Activated CD4-positive, alpha-beta T cell treated with anti-CD3 and anti-CD28 coated beads, Interleukin-2, amount 50 U/mL, for 1 hour (primary cell): ENCODE data around the gene FAM53B.

ENCODE experiments used
- DNase-seq: peaks from one replicate; pipeline ENCODE4 v3.0.0-alpha.2; 2020

Gene FAM53B

DNA sequence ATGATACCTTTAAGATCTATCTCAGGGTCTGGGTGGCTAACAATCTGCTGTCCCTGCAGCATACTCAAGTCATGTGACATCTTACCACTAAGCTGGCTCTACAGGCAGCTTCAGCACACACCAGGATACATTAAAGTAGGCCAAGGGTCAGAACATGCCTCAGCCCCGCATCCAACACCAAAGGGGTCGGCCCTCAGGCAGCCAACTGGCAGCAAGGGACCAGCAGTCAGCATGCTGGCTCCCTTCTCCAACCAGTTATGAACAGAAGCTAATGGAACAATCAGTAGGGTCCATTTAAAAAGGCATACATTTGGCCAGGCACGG is 37.1 kb downstream of the FAM53B start:
- no peak for DNase-seq

DNA sequence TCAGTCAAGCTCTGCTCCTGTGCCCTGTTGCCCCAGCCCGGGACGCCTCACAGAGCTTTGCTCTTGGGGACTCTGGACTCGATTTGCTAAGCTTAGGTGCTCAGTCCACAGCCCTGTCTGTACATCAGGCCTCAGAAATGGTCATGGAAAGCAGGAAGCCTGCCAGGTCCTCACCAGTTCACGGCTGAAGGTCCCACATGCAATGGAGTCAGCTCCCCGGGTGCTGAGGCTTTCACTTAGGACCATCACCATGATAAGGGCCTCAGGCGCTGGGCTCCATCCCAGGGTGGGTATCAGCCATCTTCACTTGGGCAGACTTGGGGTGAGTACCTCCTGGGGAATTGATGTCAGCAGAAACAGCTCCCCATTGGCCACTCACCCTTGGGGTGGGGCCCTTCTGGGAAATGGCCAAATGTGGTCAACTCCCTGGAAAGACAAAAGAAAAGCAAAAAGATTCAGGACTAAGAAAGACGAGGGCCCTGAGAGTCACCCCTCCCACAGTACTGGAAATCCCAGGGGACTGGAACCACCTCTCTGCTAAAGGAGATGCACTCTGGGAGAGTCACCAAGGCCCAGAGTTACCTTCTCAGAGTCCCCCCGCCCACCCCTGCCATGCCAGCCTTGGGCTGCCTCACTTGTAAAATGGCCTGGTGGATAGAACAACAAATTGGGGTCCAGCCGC is 37.6 kb downstream of the FAM53B start:
- DNase-seq, result no peak

DNA sequence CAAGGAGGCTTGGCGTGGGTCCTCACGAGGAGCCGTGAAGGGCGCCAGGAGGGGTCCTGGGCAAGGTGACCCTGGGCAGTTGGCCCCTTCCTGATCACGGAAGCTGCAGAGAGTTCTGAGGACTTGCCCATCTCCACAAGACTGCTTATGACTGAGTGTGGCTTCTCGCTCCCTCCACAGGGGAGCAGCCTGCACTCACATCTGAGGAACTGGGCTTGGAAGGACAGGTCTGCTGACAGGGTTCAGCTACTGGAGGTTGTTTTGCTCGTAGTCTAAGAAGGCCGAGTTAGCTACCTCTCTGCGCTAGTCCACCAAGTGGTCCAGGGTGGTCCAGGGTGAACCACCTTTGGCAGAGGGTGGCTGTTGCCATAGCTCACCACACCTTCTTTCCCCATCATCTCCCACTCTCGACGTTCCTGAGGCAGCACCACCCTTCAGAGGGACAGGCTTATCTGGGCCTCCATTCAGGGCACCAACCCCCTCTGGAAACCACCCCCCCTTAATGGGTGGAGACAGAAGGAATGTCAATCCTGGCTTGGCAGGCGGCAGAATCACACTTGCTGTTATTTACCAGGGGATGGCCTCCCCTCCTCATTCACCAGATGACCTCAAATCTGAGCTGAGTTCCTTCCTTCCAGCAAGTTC is 38.2 kb downstream of the FAM53B start:
- no peak for DNase-seq

DNA sequence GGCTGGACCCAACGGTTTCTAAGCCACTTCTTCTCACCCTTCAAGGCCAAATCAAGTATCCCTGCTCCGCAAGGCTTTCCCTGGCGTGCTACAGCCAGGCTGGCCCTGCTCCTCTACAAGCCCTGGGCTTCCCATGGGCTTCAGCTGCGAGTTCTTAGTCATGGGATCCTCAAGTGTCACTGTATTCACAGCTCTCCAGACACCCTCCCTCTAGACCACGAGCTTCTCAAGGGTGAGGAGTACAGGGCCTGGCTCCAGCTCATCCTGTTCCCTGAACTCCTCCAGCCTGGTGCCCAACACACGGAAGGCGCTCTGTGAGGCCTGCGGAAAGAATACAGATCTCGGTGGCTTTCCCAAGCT is 38.8 kb downstream of the FAM53B start:
- DNase-seq, result no peak

DNA sequence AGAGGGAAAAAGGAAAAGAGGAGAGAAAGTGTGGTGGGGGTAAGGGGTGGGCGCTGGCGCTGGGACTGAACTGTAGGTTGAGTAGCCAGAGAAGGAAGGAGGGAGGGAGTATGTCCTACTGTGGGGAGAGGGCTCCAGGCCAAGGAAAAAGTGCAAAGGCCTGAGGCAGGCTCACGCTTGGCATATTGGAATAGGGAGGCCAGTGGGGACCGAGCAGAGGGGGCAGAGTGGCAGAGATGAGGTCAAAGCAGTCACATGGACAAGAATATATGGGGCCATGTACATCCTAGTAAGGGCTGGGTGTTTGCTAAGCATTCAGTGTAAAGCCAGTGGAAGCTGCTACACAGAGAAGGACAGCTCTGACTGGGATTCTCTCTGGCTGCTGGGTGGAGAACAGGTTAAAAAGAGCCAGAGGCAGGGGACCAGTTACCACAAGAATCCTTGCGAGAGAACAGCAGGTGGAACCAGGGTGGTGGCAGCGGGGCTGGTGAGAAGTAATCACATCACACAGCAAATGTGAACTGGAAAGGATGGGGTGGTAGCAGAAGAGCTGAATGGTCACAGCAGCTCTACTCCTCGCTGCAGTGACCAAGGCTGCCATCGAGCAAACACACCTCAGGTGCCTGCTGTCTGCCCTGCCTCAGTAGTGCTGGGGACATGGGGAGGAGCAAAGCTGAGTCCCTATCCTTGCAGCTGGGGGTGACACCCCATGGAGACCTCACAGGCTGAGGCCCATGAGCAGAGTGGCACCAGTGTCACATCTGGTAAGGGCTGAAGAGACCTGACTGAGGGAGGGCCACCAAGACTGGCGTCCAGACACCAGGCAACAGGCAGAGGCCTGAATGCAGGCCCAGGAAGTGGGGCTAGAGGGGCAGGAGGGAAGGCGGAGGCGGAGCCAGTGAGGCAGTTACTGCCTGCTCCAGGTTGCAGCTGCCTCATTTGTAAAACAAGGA is 39.5 kb downstream of the FAM53B start:
- DNase-seq, result no peak

DNA sequence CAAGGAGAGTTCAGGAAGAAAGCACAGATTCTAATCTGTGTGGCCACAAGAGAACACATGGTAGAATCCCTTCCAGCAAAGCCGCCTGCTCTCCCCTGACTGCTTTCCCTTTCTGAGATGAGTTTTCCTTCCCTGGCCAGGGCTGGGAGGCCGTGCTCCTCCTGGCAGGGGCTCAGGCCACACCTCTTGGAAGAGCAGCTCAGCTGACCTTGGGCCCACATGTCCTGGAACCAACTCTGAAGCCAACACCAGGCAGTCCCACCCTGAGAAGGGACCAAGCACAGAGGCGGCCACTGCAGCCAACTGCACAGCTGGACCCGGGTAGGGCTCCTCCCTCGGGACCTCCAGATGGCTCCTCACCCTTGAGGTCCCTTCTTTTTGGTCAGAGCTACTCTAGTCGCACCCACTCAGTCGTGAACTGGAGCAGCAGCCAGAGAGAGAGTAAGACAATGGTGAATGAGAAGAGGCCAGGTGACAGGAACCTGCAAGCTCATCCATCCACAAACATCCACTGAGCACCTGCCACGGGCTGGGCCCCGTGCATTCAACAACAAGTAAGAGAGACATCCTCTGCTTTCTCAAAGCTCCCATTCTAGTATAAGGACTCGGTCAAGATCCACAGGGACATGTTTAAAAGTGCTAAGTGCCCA is 40.3 kb downstream of the FAM53B start:
- no peak for DNase-seq

DNA sequence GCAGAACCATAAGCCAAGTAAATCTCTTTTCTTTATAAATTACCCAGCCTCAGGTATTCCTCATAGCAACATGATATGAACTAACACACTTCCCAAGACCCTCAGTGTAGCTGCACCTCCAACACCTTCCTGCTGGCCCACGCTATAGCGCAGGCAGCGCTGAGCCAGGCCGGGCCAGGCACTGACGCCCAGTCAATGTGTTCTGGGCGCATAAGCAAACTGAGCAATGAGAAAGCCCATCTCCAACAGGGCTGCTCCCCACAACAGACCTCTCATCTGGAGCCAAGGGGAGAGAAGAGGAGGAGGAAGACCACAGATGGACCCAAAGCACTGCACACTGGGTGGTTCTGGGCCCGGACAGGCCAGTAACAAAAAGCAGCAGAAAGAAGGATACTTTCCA is 40.8 kb downstream of the FAM53B start:
- DNase-seq, result no peak

DNA sequence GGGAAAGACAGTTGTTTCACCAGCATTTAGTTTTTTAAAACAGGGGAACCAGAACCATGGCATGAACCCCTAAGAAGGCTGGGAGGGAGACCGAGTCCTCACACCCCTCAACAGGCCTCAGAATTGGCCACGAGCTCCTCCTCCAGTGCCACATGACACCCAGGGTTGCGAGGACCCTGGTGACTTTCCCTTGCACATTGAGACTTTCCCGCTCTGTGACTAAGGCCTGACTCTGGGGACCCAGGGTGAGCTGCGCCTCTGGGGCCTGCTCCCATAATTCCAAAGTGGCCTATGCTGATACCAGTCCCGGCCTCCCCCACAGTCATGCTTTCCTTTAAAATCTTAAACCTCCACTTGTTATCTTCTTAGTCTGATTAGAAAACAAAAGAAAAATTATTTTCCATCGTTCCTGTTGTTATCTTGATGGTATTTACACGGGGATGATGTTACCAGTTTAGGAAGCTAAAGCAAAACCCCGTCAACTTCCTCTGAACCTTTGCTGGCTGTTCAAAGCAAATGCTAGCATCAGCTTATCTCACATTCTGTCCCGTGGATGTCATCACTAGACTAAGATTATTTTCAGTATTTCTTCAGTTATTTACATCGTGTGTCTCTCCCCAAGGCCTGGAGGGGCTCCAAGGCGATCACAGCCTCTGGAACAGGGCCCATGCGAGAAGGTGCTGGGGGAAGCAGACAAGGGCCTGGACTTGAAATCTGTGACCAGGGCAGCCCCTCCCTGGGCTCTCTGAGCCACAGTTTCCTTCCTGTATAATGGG is 42.1 kb downstream of the FAM53B start:
- peak; percentile 33 for DNase-seq

DNA sequence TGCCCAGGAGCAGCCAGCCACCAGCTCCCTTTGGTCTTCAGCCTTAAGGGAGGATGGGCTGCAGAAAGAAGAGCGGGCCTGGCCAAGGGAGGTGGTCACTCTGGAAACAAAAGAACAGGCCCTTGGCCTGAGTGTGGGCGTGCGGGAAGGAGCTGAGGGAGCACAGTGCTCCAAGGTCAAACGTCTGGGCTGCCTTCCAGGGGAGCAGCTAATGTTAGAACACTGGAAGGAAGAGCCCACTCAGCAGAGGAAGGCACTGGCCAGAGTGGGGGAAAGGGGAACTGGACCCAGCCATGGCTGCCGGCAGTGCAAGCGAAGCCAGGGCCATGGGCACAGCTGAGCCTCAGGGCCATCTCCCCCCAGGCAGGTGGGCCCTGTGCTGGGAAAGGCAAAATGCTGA is 42.7 kb downstream of the FAM53B start:
- no peak for DNase-seq

DNA sequence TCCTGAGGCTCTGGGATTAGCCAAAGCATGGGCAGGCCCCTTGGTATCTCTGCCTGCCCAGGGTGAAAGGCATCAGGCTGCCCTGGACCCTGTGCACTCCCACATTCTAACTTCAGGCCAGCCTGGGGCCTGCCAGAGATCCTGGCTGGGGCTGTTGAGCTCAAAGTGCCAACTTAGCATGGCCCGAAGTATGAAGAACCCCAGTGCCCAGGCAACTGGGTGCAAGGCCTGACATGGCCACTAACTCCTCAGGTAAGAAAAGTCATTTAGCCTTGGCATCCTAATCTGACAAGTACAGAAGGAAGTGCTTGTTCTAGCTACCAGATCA is 43.2 kb downstream of the FAM53B start:
- DNase-seq, result no peak

DNA sequence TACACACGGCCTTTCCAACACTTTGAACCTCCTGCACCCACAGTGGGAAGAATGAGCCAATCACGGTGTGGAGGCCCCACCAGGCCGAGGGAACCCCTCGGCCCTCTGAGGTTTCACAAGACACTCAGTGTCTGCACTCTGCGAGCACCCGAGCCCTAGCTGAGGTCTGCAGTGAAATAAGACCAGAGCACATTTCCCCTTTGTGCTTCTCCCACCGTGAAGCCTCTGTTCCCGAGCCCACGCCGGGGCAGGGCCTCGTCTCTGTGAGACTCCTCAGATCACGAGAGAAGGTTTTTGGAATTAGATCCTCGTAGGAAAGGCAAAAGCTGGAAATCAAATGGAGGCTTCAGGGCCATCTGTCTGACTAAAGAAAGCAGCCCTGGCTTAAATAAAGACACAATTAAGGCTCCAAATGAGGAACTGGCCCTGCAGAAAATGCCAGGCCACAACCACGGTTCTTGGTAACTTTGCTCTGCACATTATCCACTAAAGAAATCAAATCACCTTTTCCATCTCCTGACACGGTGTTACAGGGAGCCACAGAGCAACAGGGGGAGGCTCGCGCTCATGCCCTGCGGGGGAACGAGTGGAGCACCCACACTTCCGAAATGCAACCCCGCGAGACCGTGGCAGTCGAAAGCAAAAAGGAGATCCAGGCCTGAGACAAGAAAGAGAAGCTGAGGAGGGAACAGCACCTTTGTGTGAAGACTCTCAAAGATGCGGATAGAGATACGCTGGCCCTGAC is 43.7 kb downstream of the FAM53B start:
- no peak for DNase-seq

DNA sequence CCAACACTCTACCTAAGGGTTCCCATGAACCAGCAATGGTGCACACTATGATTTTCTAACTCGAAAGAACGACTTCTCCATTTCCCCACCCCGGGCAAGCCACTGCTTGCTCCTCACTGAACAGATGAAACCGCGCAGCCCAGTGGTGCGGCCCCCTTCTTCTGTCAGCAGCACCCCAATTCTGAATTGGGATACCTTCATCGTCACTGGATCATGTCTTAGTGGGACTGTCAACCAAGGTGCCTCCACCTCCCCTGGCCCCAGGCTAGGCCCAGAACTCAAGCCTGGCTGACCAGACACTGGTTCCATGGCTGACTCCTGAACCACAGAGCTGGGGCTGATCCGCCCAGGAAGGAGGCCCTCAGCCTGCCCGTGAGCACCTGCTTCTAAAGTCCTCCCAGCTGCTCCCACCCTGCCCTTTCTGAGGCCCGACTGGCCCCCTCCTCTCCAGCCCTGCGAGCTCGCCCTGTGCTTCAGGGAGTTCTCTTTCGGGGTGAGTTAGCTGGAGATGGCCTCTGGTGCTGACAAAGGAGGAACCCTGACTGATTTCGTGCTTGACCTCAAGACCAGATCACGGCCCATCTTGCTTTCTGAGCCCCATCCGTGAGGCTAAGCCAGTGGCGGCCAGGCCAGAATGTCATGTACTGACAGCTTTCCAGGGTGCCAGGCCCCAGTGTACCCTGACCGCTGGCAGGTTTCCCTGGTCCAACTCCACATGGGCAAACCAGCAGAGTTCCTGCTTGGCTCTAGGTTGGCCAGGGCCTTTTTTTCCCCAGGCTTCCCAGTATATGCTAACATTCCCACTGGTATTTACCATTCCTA is 44.5 kb downstream of the FAM53B start:
- DNase-seq, result no peak

DNA sequence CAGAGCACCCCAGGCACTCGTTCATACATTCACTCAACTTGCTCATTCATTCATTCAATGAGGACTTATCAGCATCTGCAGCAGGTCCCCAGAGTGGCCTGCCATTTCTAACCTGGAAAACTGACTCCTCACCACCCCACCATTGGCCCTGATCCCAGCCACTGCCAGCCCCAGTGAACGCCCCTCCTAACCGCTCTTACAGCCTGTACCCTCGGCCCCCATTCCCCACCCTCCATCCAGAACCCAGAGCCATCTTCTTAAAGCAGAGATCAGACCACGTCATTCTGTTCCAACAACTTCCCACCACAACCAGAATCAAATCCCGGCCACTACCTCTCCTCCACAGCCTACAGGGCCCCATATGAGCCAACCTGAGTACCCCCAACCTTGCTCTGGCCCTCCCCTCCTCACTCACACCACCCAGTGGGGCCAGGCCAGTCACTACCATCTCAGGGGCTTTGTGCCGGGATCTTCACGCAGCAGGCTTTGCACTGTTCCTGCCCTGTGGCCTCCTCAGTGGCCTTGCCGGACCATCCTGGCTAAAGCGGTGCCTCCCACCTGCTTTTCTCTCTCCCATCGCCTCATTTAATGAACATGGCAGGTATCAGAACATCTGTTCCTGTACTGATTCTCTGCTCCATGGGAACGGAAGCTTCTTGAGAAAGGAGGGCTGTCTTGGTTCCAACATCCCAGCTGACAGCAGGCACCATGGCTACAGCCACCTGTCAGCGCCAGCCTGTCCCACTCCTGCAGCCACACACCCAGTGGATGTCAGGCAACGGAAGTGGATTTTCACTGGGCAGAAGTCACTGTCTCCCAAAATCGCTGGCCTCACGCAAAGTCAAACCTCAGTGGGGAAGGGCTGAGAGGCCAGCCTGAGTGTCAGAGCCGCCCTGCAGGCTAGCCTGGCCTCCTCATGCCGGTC is 45.4 kb downstream of the FAM53B start:
- DNase-seq, result no peak

DNA sequence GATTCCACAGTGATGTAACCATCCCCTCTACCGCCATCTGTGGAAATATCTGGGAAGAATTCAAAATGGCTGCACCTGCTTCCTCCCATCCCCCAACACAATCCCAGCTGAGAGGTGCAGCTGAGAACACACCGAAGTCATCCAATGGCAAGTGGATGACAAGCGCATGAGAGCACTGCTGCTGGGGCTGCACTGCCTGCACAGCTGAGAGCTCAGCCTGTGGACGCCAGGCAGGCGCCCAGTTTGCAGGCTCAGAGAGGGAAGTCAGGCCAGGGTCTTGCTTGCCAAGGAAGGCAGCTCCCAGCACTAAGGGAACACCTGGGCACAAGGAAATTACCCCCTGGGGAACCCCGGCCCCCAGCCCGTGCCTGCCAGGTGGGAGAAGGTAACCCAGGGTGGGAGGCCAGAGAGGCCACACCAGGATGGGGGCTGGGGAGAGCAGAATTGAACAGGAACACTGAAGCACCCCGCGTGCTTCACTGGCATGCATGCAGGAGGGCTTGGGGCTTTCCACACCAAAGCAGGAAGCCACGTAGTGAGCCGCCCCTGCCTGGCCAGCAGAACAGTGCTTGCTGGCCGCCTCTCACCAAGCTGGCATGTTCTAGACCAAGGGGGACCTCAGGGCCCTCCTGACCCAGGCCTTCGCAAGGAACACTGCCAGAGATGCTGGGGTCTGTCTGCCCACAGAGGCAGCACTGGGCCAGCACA is 46.2 kb downstream of the FAM53B start:
- peak; percentile 38 for DNase-seq

DNA sequence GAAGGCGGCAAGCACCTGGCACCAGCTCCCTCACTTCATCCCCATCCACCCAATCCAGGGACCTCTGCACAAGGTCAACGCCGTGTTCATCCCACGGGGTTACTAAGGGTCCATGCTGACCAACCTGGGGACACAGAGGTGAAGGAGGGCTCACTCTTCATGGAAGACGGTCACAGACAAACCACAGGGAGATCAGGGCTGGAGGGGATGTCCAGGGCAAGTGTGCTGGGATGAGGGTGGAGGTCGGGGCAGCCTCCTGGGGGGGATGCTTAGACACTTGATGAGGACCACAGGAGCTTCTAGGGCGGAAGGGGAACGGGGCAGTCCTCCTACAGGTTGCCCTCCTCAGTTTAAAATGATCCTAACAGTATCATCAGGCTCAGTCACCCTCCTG is 46.7 kb downstream of the FAM53B start:
- no peak for DNase-seq

DNA sequence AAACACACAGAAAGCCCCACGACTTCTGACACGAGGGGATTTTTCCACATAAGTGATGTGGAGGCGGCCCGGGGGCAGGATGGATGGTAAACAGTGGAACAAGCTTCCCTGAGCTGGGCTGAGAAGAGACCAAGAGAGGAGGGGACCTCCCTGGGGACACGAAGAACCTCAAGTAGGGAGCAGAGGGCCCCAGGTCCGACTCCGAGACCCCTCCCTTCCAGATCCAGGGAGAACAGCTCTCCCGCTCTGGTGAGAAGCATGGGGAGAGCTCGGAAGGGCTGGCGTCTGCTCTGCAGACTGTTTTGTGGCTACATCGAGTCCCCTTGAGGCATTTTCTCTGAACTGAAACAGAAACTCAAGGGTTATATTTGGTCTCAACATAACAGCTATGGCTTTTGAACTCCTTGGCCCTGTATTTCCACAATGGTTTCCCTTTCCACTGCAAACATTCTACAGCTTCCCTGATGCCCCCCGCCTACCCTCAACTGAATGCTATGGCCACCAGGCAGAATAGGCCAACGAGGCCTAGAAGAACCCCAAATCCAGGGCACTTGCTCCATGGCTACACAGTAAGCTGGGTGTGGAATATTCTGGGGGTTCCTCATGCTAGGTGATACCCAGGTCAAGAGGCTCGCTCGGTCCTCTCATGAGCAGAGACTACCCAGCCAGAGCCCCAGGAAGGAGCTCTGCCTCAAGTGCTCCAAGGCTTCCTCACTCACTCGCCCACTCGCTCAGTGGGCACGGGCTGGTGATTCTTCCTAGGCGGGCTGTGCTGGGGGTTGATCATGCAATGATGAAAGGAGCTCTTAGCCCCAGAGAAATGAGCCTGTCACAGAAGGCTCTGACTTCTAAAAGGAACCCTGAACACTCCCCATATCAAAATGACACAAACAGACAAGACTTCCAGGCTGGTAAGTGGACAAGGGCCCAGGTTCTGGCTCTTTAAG is 47.5 kb downstream of the FAM53B start:
- DNase-seq, result no peak

DNA sequence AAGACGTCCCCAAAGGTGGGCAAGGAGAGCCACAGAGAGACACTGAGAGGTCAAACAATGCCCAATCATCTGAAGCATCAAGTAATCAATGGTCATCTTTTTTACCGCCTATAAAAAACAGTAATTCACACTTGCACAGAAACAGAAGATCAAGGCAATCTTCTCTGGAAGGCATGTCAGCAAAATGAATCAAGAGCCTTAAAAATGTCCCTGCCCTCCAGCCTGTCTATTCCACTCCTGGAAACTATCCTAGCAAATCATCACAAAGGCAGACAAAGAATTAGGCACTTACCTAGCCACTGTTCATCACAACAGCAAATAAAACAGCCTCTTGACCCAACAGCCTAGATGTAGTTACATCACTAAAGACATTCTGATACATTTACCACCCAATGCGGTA is 48.9 kb downstream of the FAM53B start:
- no peak for DNase-seq
